SK-N-SH treated with all-trans-retinoic acid at 6 μM for 48 hours (cell line): ENCODE measurements around the gene ENAH.
A peak's percentile ranks its signal among the peaks of the same experiment; 100 is the strongest.

Source experiments
- ATAC-seq: fragments of 200-7000 bp; cut with Tn5 transposase; 3 replicates; pipeline ENCODE4 v1.9.1; 2020; ENCODE audit warnings: mild to moderate bottlenecking, moderate library complexity
- ARNTL ChIP-seq: fragments of 450-650 bp; formaldehyde crosslinking; IDR thresholded peaks from 2 replicates; pipeline ENCODE4 v1.5.0; 2020; ENCODE audit warnings: low read depth, mild to moderate bottlenecking, moderate library complexity, borderline replicate concordance
- BACH2 ChIP-seq: fragments of 250-450 bp; sonication (Bioruptor Pico); IDR thresholded peaks from 2 replicates; pipeline ENCODE4 v1.9.0; 2021; ENCODE audit warnings: mild to moderate bottlenecking, borderline replicate concordance
- CREB5 ChIP-seq: fragments of 250-450 bp; sonication (Bioruptor Pico); IDR thresholded peaks from 2 replicates; pipeline ENCODE4 v1.5.1; 2020; ENCODE audit warnings: low read depth, mild to moderate bottlenecking, moderate library complexity
- CSDC2 ChIP-seq: fragments of 250-450 bp; sonication (Bioruptor Pico); IDR thresholded peaks from 2 replicates; pipeline ENCODE4 v1.5.0; 2020; ENCODE audit warnings: mild to moderate bottlenecking, moderate library complexity
- ESRRG ChIP-seq: fragments of 250-450 bp; sonication (Bioruptor Pico); IDR thresholded peaks from 2 replicates; pipeline ENCODE4 v1.6.1; 2021; ENCODE audit warnings: mild to moderate bottlenecking
- GLIS3 ChIP-seq: fragments of 250-450 bp; sonication (Bioruptor Pico); IDR thresholded peaks from 2 replicates; pipeline ENCODE4 v1.5.0; 2020; ENCODE audit warnings: mild to moderate bottlenecking, moderate library complexity
- ISL1 ChIP-seq: fragments of 250-450 bp; sonication (Bioruptor Pico); IDR thresholded peaks from 2 replicates; pipeline ENCODE4 v2.1.2; 2022; ENCODE audit warnings: mild to moderate bottlenecking, moderate library complexity
- OSR1 ChIP-seq: fragments of 250-450 bp; sonication (Bioruptor Pico); IDR thresholded peaks from 2 replicates; pipeline ENCODE4 v1.8.0; 2022; ENCODE audit warnings: moderate library complexity, mild to moderate bottlenecking, inconsistent platforms
- PATZ1 ChIP-seq: fragments of 250-450 bp; sonication (Bioruptor Pico); IDR thresholded peaks from 2 replicates; pipeline ENCODE4 v1.8.0; 2020; ENCODE audit warnings: mild to moderate bottlenecking, moderate library complexity, borderline replicate concordance
- PPARA ChIP-seq: fragments of 250-450 bp; sonication (Bioruptor Pico); IDR thresholded peaks from 2 replicates; pipeline ENCODE4 v1.5.0; 2020; ENCODE audit warnings: mild to moderate bottlenecking, borderline replicate concordance
- RARB ChIP-seq: fragments of 250-450 bp; sonication (Bioruptor Pico); IDR thresholded peaks from 2 replicates; pipeline ENCODE4 v1.8.0; 2021; ENCODE audit warnings: mild to moderate bottlenecking, moderate library complexity
- SNAI2 ChIP-seq: fragments of 250-450 bp; sonication (Bioruptor Pico); IDR thresholded peaks from 2 replicates; pipeline ENCODE4 v1.5.0; 2020; ENCODE audit warnings: mild to moderate bottlenecking, moderate library complexity
- TCF4 ChIP-seq: fragments of 250-450 bp; sonication (Bioruptor Pico); IDR thresholded peaks from 2 replicates; pipeline ENCODE4 v1.8.0; 2021; ENCODE audit warnings: mild to moderate bottlenecking, moderate library complexity, borderline replicate concordance
- TOX ChIP-seq: fragments of 250-450 bp; sonication (Bioruptor Pico); IDR thresholded peaks from 2 replicates; pipeline ENCODE4 v1.8.0; 2021; ENCODE audit warnings: mild to moderate bottlenecking, moderate library complexity, borderline replicate concordance
- ZC3H10 ChIP-seq: fragments of 250-450 bp; sonication (Bioruptor Pico); IDR thresholded peaks from 2 replicates; pipeline ENCODE4 v1.5.1; 2021; ENCODE audit warnings: mild to moderate bottlenecking, moderate library complexity
- ZFP3 ChIP-seq: fragments of 250-450 bp; sonication (Bioruptor Pico); IDR thresholded peaks from 2 replicates; pipeline ENCODE4 v1.5.0; 2020; ENCODE audit warnings: mild to moderate bottlenecking, moderate library complexity
- ZFP30 ChIP-seq: fragments of 450-650 bp; formaldehyde crosslinking; IDR thresholded peaks from 2 replicates; pipeline ENCODE4 v1.5.0; 2022; ENCODE audit warnings: mild to moderate bottlenecking, moderate library complexity
- ZNF565 ChIP-seq: fragments of 450-650 bp; formaldehyde crosslinking; conservative IDR thresholded peaks from 2 replicates; pipeline ENCODE4 v1.5.0; 2020; ENCODE audit warnings: low read depth, mild to moderate bottlenecking, moderate library complexity
- ZNF70 ChIP-seq: fragments of 450-650 bp; formaldehyde crosslinking; IDR thresholded peaks from 2 replicates; pipeline ENCODE4 v1.5.0; 2020; ENCODE audit warnings: mild to moderate bottlenecking, moderate library complexity
- ZNF8 ChIP-seq: fragments of 450-650 bp; formaldehyde crosslinking; IDR thresholded peaks from 2 replicates; pipeline ENCODE4 v1.5.0; 2020; ENCODE audit warnings: mild to moderate bottlenecking, moderate library complexity
- TF ChIP-seq, protein P1 (sequence below): fragments of 250-450 bp; sonication (Bioruptor Pico); IDR thresholded peaks from 2 replicates; pipeline ENCODE4 v1.8.0; 2021; ENCODE audit warnings: low read depth, mild to moderate bottlenecking, moderate library complexity, borderline replicate concordance
- TF ChIP-seq, protein P2 (sequence below): fragments of 250-450 bp; sonication (Bioruptor Pico); IDR thresholded peaks from 2 replicates; pipeline ENCODE4 v1.5.0; 2020; ENCODE audit warnings: mild to moderate bottlenecking, moderate library complexity

The ENAH gene

DNA sequence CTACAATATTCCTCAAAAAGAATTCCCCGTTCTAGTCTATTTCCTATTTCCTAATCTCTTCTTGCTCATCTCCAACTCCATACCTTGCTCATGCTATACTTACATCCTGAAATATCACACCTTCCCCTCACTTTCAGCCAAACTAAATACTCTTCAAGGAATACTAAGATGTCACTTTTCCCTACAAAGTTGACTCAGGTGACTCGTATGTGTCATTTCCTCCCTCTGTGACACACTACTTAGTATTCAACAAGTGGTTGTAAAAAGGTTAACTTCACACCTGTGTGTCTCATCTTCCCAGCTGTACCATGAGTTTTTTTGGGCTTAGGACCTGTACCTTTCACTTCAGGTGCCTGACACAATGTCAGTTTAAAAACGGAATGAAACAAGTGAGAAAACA is 143.2 kb downstream of the ENAH start:
- TF ChIP-seq ESRRG (CRISPR knock-in tag): no peak
- TF ChIP-seq TOX (CRISPR knock-in tag): no peak
- no peak for TF ChIP-seq ZFP30 (CRISPR knock-in tag)
- TF ChIP-seq ZC3H10 (CRISPR knock-in tag): no peak
- no peak for TF ChIP-seq TCF4 (CRISPR knock-in tag)
- TF ChIP-seq OSR1 (CRISPR knock-in tag): no peak
- TF ChIP-seq CSDC2 (CRISPR knock-in tag): no peak
- TF ChIP-seq PPARA (CRISPR knock-in tag): no peak
- no peak for TF ChIP-seq GLIS3 (CRISPR knock-in tag)
- no peak for TF ChIP-seq BACH2
- TF ChIP-seq ZNF565 (CRISPR knock-in tag): no peak
- no peak for TF ChIP-seq ISL1 (CRISPR knock-in tag)
- no peak for TF ChIP-seq ZFP3
- no peak for TF ChIP-seq SNAI2 (CRISPR knock-in tag)
- TF ChIP-seq, protein P1, sequence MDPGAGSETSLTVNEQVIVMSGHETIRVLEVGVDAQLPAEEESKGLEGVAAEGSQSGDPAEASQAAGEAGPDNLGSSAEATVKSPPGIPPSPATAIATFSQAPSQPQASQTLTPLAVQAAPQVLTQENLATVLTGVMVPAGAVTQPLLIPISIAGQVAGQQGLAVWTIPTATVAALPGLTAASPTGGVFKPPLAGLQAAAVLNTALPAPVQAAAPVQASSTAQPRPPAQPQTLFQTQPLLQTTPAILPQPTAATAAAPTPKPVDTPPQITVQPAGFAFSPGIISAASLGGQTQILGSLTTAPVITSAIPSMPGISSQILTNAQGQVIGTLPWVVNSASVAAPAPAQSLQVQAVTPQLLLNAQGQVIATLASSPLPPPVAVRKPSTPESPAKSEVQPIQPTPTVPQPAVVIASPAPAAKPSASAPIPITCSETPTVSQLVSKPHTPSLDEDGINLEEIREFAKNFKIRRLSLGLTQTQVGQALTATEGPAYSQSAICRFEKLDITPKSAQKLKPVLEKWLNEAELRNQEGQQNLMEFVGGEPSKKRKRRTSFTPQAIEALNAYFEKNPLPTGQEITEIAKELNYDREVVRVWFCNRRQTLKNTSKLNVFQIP: no peak
- no peak for TF ChIP-seq RARB (CRISPR knock-in tag)
- ATAC-seq: no peak

DNA sequence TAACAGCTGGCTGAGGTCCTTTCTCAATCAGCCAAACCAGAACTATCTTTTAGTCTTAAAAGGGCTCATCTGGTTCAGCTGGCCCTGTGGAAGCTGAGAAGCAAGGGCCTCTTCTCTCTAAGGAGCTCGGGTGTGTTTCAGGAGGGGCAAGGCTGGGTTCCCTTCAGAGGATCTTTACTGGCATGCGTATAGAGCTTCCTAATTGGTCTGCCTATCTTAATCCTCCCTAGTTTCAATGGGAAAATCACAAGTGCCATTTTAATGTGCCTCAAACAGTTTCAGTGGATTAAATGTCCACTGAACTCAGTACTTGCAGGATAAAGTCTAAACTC is 143.6 kb downstream of the ENAH start:
- ATAC-seq: peak; percentile 18
- TF ChIP-seq CREB5 (CRISPR knock-in tag) (no peak), ZNF565 (CRISPR knock-in tag) (no peak), ESRRG (CRISPR knock-in tag) (no peak), TCF4 (CRISPR knock-in tag) (no peak), PPARA (CRISPR knock-in tag) (no peak), BACH2 (no peak), ZC3H10 (CRISPR knock-in tag) (no peak), ZNF70 (CRISPR knock-in tag) (no peak), RARB (CRISPR knock-in tag) (no peak), ARNTL (no peak), SNAI2 (CRISPR knock-in tag) (no peak), TOX (CRISPR knock-in tag) (no peak), PATZ1 (CRISPR knock-in tag) (no peak), ZFP3 (no peak)
- TF ChIP-seq, protein P2, sequence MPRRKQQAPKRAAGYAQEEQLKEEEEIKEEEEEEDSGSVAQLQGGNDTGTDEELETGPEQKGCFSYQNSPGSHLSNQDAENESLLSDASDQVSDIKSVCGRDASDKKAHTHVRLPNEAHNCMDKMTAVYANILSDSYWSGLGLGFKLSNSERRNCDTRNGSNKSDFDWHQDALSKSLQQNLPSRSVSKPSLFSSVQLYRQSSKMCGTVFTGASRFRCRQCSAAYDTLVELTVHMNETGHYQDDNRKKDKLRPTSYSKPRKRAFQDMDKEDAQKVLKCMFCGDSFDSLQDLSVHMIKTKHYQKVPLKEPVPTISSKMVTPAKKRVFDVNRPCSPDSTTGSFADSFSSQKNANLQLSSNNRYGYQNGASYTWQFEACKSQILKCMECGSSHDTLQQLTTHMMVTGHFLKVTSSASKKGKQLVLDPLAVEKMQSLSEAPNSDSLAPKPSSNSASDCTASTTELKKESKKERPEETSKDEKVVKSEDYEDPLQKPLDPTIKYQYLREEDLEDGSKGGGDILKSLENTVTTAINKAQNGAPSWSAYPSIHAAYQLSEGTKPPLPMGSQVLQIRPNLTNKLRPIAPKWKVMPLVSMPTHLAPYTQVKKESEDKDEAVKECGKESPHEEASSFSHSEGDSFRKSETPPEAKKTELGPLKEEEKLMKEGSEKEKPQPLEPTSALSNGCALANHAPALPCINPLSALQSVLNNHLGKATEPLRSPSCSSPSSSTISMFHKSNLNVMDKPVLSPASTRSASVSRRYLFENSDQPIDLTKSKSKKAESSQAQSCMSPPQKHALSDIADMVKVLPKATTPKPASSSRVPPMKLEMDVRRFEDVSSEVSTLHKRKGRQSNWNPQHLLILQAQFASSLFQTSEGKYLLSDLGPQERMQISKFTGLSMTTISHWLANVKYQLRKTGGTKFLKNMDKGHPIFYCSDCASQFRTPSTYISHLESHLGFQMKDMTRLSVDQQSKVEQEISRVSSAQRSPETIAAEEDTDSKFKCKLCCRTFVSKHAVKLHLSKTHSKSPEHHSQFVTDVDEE (CRISPR knock-in tag): no peak

- TF ChIP-seq ZNF70 (CRISPR knock-in tag) (no peak), CREB5 (CRISPR knock-in tag) (no peak), ZC3H10 (CRISPR knock-in tag) (peak; percentile 63; the same call in 1 of the 2 replicates), ZNF565 (CRISPR knock-in tag) (no peak), TCF4 (CRISPR knock-in tag) (no peak), TOX (CRISPR knock-in tag) (peak; percentile 81; the same call in 1 of the 2 replicates), RARB (CRISPR knock-in tag) (0 out of 2 replicates have a peak, but pooled peaks have one; percentile 25), PATZ1 (CRISPR knock-in tag) (peak; percentile 77; the same call in 1 of the 2 replicates), OSR1 (CRISPR knock-in tag) (no peak), ZNF8 (CRISPR knock-in tag) (no peak), PPARA (CRISPR knock-in tag) (no peak), ZFP3 (no peak)
- TF ChIP-seq, protein P1: peak; percentile 30; the same call in 1 of the 2 replicates
- ATAC-seq: peak; percentile 96
Measured at GRCh38 chr1:225508538-225509375, 144.2 kb downstream of the ENAH start.
